IMR-90 (cell line): Measurements from ENCODE around the gene IFT81.

Source experiments
- CEBPB ChIP-seq: IDR thresholded peaks from 2 replicates; pipeline ENCODE4 v1.6.1; 2012; ENCODE audit warnings: low read depth, low read length, improper control_type of control experiment
- CTCF ChIP-seq: conservative IDR thresholded peaks from 2 replicates; pipeline ENCODE4 v1.5.1; 2012; ENCODE audit warnings: mild to moderate bottlenecking, low read depth, low read length, improper control_type of control experiment
- FOS ChIP-seq: fragments of 150-350 bp; IDR thresholded peaks from 2 replicates; pipeline ENCODE4 v1.6.1; 2016; ENCODE audit warnings: low read depth, low read length
- MAFK ChIP-seq: IDR thresholded peaks from 2 replicates; pipeline ENCODE4 v1.6.1; 2012; ENCODE audit warnings: low read depth, low read length, improper control_type of control experiment
- MAZ ChIP-seq: IDR thresholded peaks from 2 replicates; pipeline ENCODE4 v1.6.1; 2012; ENCODE audit warnings: low read depth, mild to moderate bottlenecking, low read length, improper control_type of control experiment, moderate library complexity, borderline replicate concordance
- NFE2L2 ChIP-seq: fragments of 150-350 bp; IDR thresholded peaks from 2 replicates; pipeline ENCODE4 v1.6.1; 2016; ENCODE audit warnings: low read depth, mild to moderate bottlenecking, low read length
- POLR2A ChIP-seq: IDR thresholded peaks from 2 replicates; pipeline ENCODE4 v1.6.1; 2012; ENCODE audit warnings: mild to moderate bottlenecking, low read depth, low read length
- RAD21 ChIP-seq: IDR thresholded peaks from 2 replicates; pipeline ENCODE4 v1.6.1; 2012; ENCODE audit warnings: low read length, improper control_type of control experiment
- TF ChIP-seq, protein P1 (sequence below): fragments of 150-350 bp; IDR thresholded peaks from 2 replicates; pipeline ENCODE4 v1.6.1; 2017; ENCODE audit warnings: mild to moderate bottlenecking, antibody characterized with exemption, low read length, low read depth

DNA sequence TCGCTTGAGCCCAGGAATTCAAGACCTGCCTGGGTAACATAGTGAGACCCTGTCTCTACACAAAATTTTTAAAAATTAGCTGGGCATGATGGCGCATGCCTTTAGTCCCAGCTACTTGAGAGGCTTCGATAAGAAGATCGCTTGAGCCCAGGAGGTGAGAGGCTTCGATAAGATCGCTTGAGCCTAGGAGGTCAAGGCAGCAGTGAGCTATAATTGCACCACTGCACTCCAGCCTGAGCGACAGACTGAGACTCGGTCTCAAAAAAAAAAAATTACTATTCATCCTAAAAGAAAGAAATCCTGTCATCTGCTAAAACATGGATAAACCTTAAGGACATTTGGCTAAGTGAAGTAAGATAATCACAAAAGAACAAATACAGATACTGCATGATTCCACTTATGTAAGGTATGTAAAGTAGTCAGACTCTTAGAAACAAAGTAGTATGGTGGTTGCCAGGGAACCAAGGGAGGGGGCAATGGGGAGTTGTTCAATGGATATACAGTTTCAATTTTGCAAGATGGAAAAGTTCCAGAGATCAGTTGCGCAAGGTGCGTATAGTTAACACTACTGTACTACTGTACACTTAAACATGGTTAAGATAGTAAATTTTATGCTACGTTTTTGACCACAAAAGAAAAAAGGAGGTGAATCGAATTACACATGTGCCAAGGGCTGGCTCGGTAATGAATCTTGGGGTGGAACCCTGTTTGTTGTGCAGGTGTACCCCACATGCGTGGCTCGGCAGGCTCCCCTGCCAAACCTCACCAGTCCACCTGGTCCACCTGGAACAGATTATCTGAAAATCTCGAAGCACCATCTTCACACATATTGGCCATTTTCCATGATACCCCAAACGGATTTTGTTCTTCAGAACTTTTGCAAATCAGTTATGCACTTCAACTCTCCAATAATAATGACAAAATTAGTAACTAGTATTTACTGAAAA lies 138.6 kb downstream of the IFT81 start:
- no peak for TF ChIP-seq NFE2L2
- no peak for TF ChIP-seq CTCF
- TF ChIP-seq RAD21: no peak
- TF ChIP-seq, protein P1, sequence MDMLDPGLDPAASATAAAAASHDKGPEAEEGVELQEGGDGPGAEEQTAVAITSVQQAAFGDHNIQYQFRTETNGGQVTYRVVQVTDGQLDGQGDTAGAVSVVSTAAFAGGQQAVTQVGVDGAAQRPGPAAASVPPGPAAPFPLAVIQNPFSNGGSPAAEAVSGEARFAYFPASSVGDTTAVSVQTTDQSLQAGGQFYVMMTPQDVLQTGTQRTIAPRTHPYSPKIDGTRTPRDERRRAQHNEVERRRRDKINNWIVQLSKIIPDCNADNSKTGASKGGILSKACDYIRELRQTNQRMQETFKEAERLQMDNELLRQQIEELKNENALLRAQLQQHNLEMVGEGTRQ: no peak
- no peak for TF ChIP-seq POLR2A
- peak; percentile 92 for TF ChIP-seq CEBPB
- no peak for TF ChIP-seq MAFK
- no peak for TF ChIP-seq FOS
- peak; percentile 22; the same call in 1 of the 2 replicates for TF ChIP-seq MAZ
